A549 (cell line): Measurements from ENCODE around the gene RIMS4. TPM values are rescaled to one million over a fixed set of nuclear protein-coding genes. Genes with fewer than 3 reads are reported as not detected.

Experiments used
- ATAC-seq, 2 experiments: fragments of 200-7000 bp in 1 of 2; fragments of >200 bp in 1 of 2; cut with Nextera tagmentation in 1 of 2; cut with Tn5 transposase in 1 of 2; 3 replicates each; pipeline versions ENCODE4 v1.8.0 to v1.9.1; 2018 to 2020; ENCODE audit warnings: mild to moderate bottlenecking in 1 of 2, moderate library complexity in 1 of 2
- CTCF ChIA-PET: fragments of 300-600 bp; sonication (Branson Sonifier 250); formaldehyde crosslinking; extraction: SDS; loops from one replicate; lab custom pipeline; 2021; ENCODE audit warnings: antibody characterized with exemption, inconsistent platforms; lab: Yijun Ruan, JAX
- POLR2A ChIA-PET: fragments of 350-600 bp; formaldehyde crosslinking; extraction: SDS; loops from one replicate; lab custom pipeline; 2021; ENCODE audit warnings: antibody characterized with exemption, inconsistent platforms; lab: Yijun Ruan, JAX
- DNase-seq, 2 experiments: peaks; one replicate each; pipeline versions ENCODE4 v3.0.0 to v3.0.0-alpha.2; 2011 to 2016; ENCODE audit warnings: low read depth in 1 of 2, low spot score in 1 of 2
- FAIRE-seq: peaks from 2 replicates; lab custom pipeline; 2011; peaks lifted over from hg19 to GRCh38; lab: Jason Lieb, UNC
- H3K27ac ChIP-seq, 2 experiments: fragments of >200 bp; sonication (Bioruptor Twin); formaldehyde crosslinking; 3 replicates each; pipeline ENCODE4 v1.5.1; 2016 to 2017
- H3K4me1 ChIP-seq: fragments of >200 bp; sonication (Bioruptor Twin); formaldehyde crosslinking; 3 replicates; pipeline ENCODE4 v1.6.1; 2016
- H3K4me2 ChIP-seq: fragments of >200 bp; sonication (Bioruptor Twin); formaldehyde crosslinking; 3 replicates; pipeline ENCODE4 v1.6.1; 2016
- H3K4me3 ChIP-seq: fragments of >200 bp; sonication (Bioruptor Twin); formaldehyde crosslinking; 3 replicates; pipeline ENCODE4 v1.5.1; 2016
- H3K9me3 ChIP-seq: fragments of >200 bp; sonication (Bioruptor Twin); formaldehyde crosslinking; 3 replicates; pipeline ENCODE4 v1.6.1; 2016
- CHD2 ChIP-seq: fragments of 150-350 bp; IDR thresholded peaks from 2 replicates; pipeline ENCODE4 v1.6.1; 2014; ENCODE audit warnings: low read length; ENCODE audit not compliant: partially characterized antibody
- EHF ChIP-seq: fragments of 250-450 bp; sonication (Bioruptor Pico); IDR thresholded peaks from 2 replicates; pipeline ENCODE4 v1.5.0; 2020; ENCODE audit warnings: mild to moderate bottlenecking
- EP300 ChIP-seq, 2 experiments: fragments of >200 bp; sonication (Bioruptor Twin); formaldehyde crosslinking; IDR thresholded peaks; 2 replicates in 1 of 2; 3 replicates in 1 of 2; pipeline ENCODE4 v1.6.1; 2016 to 2017
- FOSB ChIP-seq: fragments of 250-450 bp; sonication (Bioruptor Pico); IDR thresholded peaks from 2 replicates; pipeline ENCODE4 v1.5.0; 2020; ENCODE audit warnings: mild to moderate bottlenecking, moderate library complexity
- HDAC2 ChIP-seq: fragments of 200-600 bp; sonication (generic); IDR thresholded peaks from 2 replicates; pipeline ENCODE4 v1.6.1; 2016
- HOXA7 ChIP-seq: fragments of 250-450 bp; sonication (Bioruptor Pico); IDR thresholded peaks from 2 replicates; pipeline ENCODE4 v1.5.0; 2020; ENCODE audit warnings: mild to moderate bottlenecking, moderate library complexity
- HOXB13 ChIP-seq: fragments of 250-450 bp; sonication (Bioruptor Pico); IDR thresholded peaks from 2 replicates; pipeline ENCODE4 v1.5.0; 2020; ENCODE audit warnings: low read depth, mild to moderate bottlenecking, moderate library complexity
- KDM1A ChIP-seq: fragments of 200-600 bp; sonication (generic); IDR thresholded peaks from 2 replicates; pipeline ENCODE4 v1.6.1; 2016; ENCODE audit warnings: low read depth, mild to moderate bottlenecking
- KDM5A ChIP-seq: fragments of 200-600 bp; sonication (generic); IDR thresholded peaks from 2 replicates; pipeline ENCODE4 v1.6.1; 2016; ENCODE audit warnings: antibody characterized with exemption, mild to moderate bottlenecking
- PBX3 ChIP-seq: IDR thresholded peaks from 2 replicates; pipeline ENCODE4 v1.6.1; 2012
- REST ChIP-seq: fragments of 200-600 bp; sonication (generic); IDR thresholded peaks from 2 replicates; pipeline ENCODE4 v1.6.1; 2016; ENCODE audit warnings: antibody characterized with exemption, mild to moderate bottlenecking, moderate library complexity
- TP53 ChIP-seq: fragments of 250-450 bp; sonication (Bioruptor Pico); IDR thresholded peaks from 2 replicates; pipeline ENCODE4 v1.5.0; 2021; ENCODE audit warnings: mild to moderate bottlenecking, moderate library complexity
- ZFP36 ChIP-seq: fragments of 450-650 bp; IDR thresholded peaks from 2 replicates; pipeline ENCODE4 v1.6.1; 2014; ENCODE audit warnings: borderline replicate concordance; ENCODE audit not compliant: partially characterized antibody
- ZNF302 ChIP-seq: fragments of 250-450 bp; sonication (Bioruptor Pico); IDR thresholded peaks from 2 replicates; pipeline ENCODE4 v1.9.0; 2021; ENCODE audit warnings: inconsistent platforms, mild to moderate bottlenecking, moderate library complexity
- WGBS: methylation state at CpG from one replicate; pipeline ENCODE4 v1.1.6; 2017; ENCODE audit errors: missing lambda C conversion rate; 5-methylcytosine and 5-hydroxymethylcytosine counted together
- polyA plus RNA-seq, 4 experiments: library from polyadenylated mRNA; depleted of rRNA in 3 of 4; stranded (reverse); fragments of >200 nt; fragmentation: RNase III in 1 of 4; extraction: RNeasy Plus Mini Kit Qiagen cat#74134 plus additional on column Dnase treatment in 1 of 4; gene quantifications; 2 replicates in 3 of 4; 3 replicates in 1 of 4; pipeline ENCODE4 v1.2.3, GENCODE V29; 2011 to 2017
- TF ChIP-seq, protein P1 (sequence below): IDR thresholded peaks from 2 replicates; pipeline ENCODE4 v1.6.1; 2012
- TF ChIP-seq, protein P2 (sequence below): fragments of 250-450 bp; sonication (Bioruptor Pico); IDR thresholded peaks from 2 replicates; pipeline ENCODE4 v1.5.0; 2020; ENCODE audit warnings: low read depth, mild to moderate bottlenecking, moderate library complexity

RIMS4 gene
- polyA plus RNA-seq, 2 of the 4 experiments (the other 2 are of a cell fraction): 0.39 to 1.3 TPM

GRCh38 chr20:44723391-44723790 lies 87.0 kb downstream of the RIMS4 start:
- FAIRE-seq (no peak), DNase-seq (peak in 1 of 2 experiments; percentile 58), ATAC-seq (no peak)
- ChIA-PET POLR2A (no interaction called here), CTCF (interaction anchor here (1.1 to 21.9 kb wide), 4 partner anchors 9 to 41 kb away, joined by 4 to 525 read pairs (median 60); no protein-coding TSS in a partner anchor)
- Histone ChIP-seq H3K4me3 (no peak overlapping the region), H3K4me1 (peaks cover 83% of the 10 kb centered on the region), H3K27ac (peak overlapping the region; percentile 96 to 98), H3K4me2 (no peak overlapping the region), H3K9me3 (no peaks in the 10 kb centered on the region)
- WGBS: 80% methylated on average over 7 of the region's 7 CpGs
- TF ChIP-seq PBX3 (no peak), REST (no peak), HOXA7 (CRISPR knock-in tag) (no peak), ZNF302 (CRISPR knock-in tag) (no peak), KDM1A (0 out of 2 replicates have a peak, but pooled peaks have one; percentile 1), CHD2 (no peak), EHF (no peak), FOSB (CRISPR knock-in tag) (no peak)
- TF ChIP-seq, protein P1, sequence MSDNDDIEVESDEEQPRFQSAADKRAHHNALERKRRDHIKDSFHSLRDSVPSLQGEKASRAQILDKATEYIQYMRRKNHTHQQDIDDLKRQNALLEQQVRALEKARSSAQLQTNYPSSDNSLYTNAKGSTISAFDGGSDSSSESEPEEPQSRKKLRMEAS: 0 out of 2 replicates have a peak, but pooled peaks have one; percentile 10

- no peak overlapping the region for H3K4me2 ChIP-seq
- CTCF ChIA-PET: interaction anchor here (1.3 to 21.9 kb wide), 4 partner anchors 9 to 40 kb away, joined by 3 to 525 read pairs (median 60); no protein-coding TSS in a partner anchor
- H3K27ac ChIP-seq: peak overlapping the region; percentile 96 to 98
- ATAC-seq (no peak), DNase-seq (no peak), FAIRE-seq (no peak)
- H3K4me1 ChIP-seq: peaks cover 83% of the 10 kb centered on the region
- POLR2A ChIA-PET: interaction anchor here (2.8 kb wide), 1 partner anchor 30 kb away, joined by 14 read pairs; no protein-coding TSS in a partner anchor
- no peak overlapping the region for H3K4me3 ChIP-seq
- peak; percentile 82; the same call in 1 of the 2 replicates for TF ChIP-seq HDAC2
- no peak for TF ChIP-seq KDM5A
- peak; percentile 93; the same call in 1 of the 2 replicates for TF ChIP-seq KDM1A
- H3K9me3 ChIP-seq: no peaks in the 10 kb centered on the region
- 91% methylated on average over 2 of the region's 2 CpGs for WGBS
Observed at GRCh38 chr20:44722990-44723389, 87.4 kb downstream of the RIMS4 start.

DNA sequence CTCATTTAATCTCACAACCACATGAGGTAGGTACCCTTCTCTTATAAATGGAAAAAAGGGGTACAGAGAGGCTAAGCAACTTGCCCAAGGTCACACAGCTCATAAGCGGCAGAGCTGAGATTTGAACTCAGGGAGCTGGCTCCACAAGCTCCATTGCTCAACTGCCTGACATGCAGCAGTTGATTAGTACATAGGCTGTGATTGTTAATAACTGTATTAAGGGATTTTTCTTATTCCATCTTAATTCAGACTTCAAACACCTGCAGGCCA lies 88.6 kb downstream of the RIMS4 start:
- no peak for ATAC-seq
- FAIRE-seq: no peak
- Histone ChIP-seq H3K4me2 (peak overlapping the region; percentile 65), H3K9me3 (no peaks in the 10 kb centered on the region), H3K27ac (peak overlapping the region; percentile 96 to 98), H3K4me3 (no peak overlapping the region), H3K4me1 (peaks cover 84% of the 10 kb centered on the region)
- TF ChIP-seq HOXB13 (CRISPR knock-in tag): peak; percentile 11; the same call in 1 of the 2 replicates
- peak; percentile 76 for TF ChIP-seq ZFP36
- TF ChIP-seq, protein P2, sequence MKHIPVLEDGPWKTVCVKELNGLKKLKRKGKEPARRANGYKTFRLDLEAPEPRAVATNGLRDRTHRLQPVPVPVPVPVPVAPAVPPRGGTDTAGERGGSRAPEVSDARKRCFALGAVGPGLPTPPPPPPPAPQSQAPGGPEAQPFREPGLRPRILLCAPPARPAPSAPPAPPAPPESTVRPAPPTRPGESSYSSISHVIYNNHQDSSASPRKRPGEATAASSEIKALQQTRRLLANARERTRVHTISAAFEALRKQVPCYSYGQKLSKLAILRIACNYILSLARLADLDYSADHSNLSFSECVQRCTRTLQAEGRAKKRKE (CRISPR knock-in tag): no peak
- peak; percentile 83 for TF ChIP-seq KDM1A
- TF ChIP-seq EP300 (IDR thresholded peaks at IDR 0.05): no peak
- 0 out of 2 replicates have a peak, but pooled peaks have one; percentile 54 for TF ChIP-seq TP53
- 95% methylated on average over 1 of the region's 1 CpG for WGBS
- CTCF ChIA-PET: interaction anchor here (1.3 to 21.9 kb wide), 6 partner anchors 10 to 39 kb away, joined by 3 to 525 read pairs (median 4); no protein-coding TSS in a partner anchor
- no peak for DNase-seq
- POLR2A ChIA-PET: interaction anchor here (1.6 to 2.8 kb wide), 2 partner anchors 8 to 29 kb away, joined by 14 to 20 read pairs; no protein-coding TSS in a partner anchor
